Uterus (tissue), 2 donors: ENCODE data around the gene ZC3H15.

Experiments used
- POLR2A ChIP-seq, 2 donors: fragments of 450-650 bp; IDR thresholded peaks; one replicate each; pipeline ENCODE4 v1.6.1; 2016; ENCODE audit warnings: antibody characterized with exemption in 2 of 2, mild to moderate bottlenecking in 1 of 2, moderate library complexity in 1 of 2
- TF ChIP-seq, protein P1 (sequence below), 4 experiments: fragments of 200-600 bp in 2 of 4; fragments of 450-650 bp in 2 of 4; sonication (generic) in 2 of 4; IDR thresholded peaks; one replicate each; pipeline ENCODE4 v1.5.1; 2016 to 2019; ENCODE audit warnings: antibody characterized with exemption in 4 of 4, mild to moderate bottlenecking in 2 of 4, moderate library complexity in 1 of 4

DNA sequence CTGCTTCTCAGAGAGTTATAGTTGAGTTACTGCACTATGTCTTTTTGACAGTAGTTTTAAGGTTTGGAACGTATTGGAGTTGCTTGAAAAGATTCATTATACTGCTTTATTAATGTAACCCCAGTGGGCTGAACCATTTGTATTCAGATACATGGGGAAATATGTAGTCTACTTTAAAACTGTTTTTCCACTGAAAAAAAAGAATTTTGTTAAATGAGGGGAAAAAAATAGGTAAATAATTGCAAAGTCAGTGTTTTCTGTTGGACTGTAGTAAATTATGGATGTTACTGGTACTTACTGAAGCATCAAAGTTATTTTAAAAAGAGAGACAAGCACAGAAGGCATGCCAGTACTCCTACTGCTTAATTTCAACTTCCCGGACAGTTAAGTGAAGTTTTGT, 36.4 kb downstream of the ZC3H15 start:
- TF ChIP-seq POLR2A (IDR thresholded peaks at IDR 0.05), result no peak
- TF ChIP-seq, protein P1, sequence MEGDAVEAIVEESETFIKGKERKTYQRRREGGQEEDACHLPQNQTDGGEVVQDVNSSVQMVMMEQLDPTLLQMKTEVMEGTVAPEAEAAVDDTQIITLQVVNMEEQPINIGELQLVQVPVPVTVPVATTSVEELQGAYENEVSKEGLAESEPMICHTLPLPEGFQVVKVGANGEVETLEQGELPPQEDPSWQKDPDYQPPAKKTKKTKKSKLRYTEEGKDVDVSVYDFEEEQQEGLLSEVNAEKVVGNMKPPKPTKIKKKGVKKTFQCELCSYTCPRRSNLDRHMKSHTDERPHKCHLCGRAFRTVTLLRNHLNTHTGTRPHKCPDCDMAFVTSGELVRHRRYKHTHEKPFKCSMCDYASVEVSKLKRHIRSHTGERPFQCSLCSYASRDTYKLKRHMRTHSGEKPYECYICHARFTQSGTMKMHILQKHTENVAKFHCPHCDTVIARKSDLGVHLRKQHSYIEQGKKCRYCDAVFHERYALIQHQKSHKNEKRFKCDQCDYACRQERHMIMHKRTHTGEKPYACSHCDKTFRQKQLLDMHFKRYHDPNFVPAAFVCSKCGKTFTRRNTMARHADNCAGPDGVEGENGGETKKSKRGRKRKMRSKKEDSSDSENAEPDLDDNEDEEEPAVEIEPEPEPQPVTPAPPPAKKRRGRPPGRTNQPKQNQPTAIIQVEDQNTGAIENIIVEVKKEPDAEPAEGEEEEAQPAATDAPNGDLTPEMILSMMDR (IDR thresholded peaks at IDR 0.05), result no peak
